AG04449 (cell line): ENCODE results near the gene ZC3H12D.
"Not testable (repeated sequence)": the region's sequence is repeated elsewhere in the genome, so short reads cannot be mapped to it uniquely, and the experiment has no call there.

Experiments
- CTCF ChIA-PET: fragments of 350-600 bp; formaldehyde crosslinking; extraction: SDS; loops from one replicate; lab custom pipeline; 2021; ENCODE audit warnings: antibody characterized with exemption; lab: Yijun Ruan, JAX
- POLR2A ChIA-PET: fragments of 400-600, 350-600 bp; formaldehyde crosslinking; extraction: SDS; loops from one replicate; lab custom pipeline; 2020; ENCODE audit warnings: antibody characterized with exemption, inconsistent platforms; lab: Yijun Ruan, JAX
- DNase-seq: peaks from one replicate; pipeline ENCODE4 v3.0.0-alpha.2; 2010; ENCODE audit warnings: low read depth, low spot score
- H3K4me3 ChIP-seq: 2 replicates; pipeline ENCODE4 v1.5.1; 2011; ENCODE audit warnings: low read depth, mild to moderate bottlenecking, control low read depth, low read length
- CTCF ChIP-seq: IDR thresholded peaks from one replicate; pipeline ENCODE4 v1.5.1; 2011; ENCODE audit warnings: mild to moderate bottlenecking, moderate library complexity, low read length, control low read depth, inconsistent platforms; ENCODE audit not compliant: insufficient read depth; ENCODE audit errors: missing control alignments

Gene ZC3H12D

GRCh38 chr6:149464411-149464810 lies 20.4 kb downstream of the ZC3H12D start:
- CTCF ChIA-PET = interaction anchor here (0.9 to 1.9 kb wide), 4 partner anchors 9 to 436 kb away, joined by 3 to 5 read pairs (median 3); no protein-coding TSS in a partner anchor
- TF ChIP-seq CTCF = no peak
- no peak for DNase-seq
- H3K4me3 ChIP-seq = no peak overlapping the region
- POLR2A ChIA-PET = no interaction called here

DNA sequence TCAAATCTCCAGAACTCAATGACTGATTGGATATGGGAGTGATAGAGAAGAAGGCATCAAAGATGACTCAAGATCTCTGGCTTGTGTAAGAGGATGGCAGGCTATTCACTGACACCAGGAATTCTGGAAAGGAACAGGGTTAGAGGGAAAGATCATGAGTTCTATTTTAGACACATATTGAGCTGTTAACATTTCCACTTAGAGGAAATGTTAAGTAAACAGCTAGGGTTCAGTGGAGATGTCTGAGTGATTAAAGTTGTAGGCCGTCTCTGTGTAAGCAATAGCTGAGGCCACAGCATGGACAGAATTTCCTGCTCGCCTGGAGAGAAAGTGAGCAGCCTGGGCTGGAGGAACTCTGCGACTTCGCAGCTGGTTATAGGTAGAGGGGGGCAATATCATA lies 21.0 kb downstream of the ZC3H12D start:
- no peak for TF ChIP-seq CTCF
- CTCF ChIA-PET = interaction anchor here (0.9 to 1.9 kb wide), 4 partner anchors 8 to 435 kb away, joined by 3 to 5 read pairs (median 3); no protein-coding TSS in a partner anchor
- DNase-seq = no peak
- POLR2A ChIA-PET = no interaction called here
- H3K4me3 ChIP-seq = no peak overlapping the region

GRCh38 chr6:149462712-149463111 lies 22.1 kb downstream of the ZC3H12D start:
- CTCF ChIA-PET = interaction anchor here (2.3 kb wide), 1 partner anchor 55 kb away, joined by 9 read pairs; no protein-coding TSS in a partner anchor
- DNase-seq, H3K4me3 ChIP-seq, POLR2A ChIA-PET: not testable (repeated sequence)

DNA sequence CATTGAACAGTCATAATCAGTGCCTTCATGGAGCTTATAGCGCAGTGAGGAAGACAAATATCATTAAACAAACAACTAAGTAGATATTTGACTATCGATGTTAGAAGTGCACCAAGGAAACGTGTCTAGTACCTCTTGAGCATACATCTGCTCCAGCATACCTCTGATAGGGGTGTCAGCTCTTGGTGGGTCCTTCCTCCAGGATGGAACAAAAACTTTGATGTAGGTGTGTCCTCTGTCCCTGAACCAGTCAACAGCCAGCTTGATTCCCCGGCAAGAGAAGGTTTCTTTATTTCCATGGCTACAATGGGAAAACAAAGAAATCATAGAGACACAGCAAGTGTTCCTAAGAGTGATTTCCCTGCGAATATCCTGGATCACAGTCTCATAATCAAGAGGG lies 23.1 kb downstream of the ZC3H12D start:
- ChIA-PET POLR2A (no interaction called here), CTCF (interaction anchor here (2.3 kb wide), 1 partner anchor 56 kb away, joined by 9 read pairs; no protein-coding TSS in a partner anchor)
- DNase-seq = no peak
- H3K4me3 ChIP-seq = no peak overlapping the region
- no peak for TF ChIP-seq CTCF

GRCh38 chr6:149460249-149460648 lies 24.6 kb downstream of the ZC3H12D start:
- H3K4me3 ChIP-seq, DNase-seq, POLR2A ChIA-PET: not testable (repeated sequence)
- CTCF ChIA-PET = interaction anchor here (1.2 kb wide), 1 partner anchor 57 kb away, joined by 3 read pairs; no protein-coding TSS in a partner anchor

- no peak for TF ChIP-seq CTCF
- DNase-seq = no peak
- no peak overlapping the region for H3K4me3 ChIP-seq
- ChIA-PET CTCF (interaction anchor here (1.2 kb wide), 1 partner anchor 57 kb away, joined by 3 read pairs; no protein-coding TSS in a partner anchor), POLR2A (no interaction called here)
Measured at GRCh38 chr6:149459761-149460160, 25.1 kb downstream of the ZC3H12D start.

DNA sequence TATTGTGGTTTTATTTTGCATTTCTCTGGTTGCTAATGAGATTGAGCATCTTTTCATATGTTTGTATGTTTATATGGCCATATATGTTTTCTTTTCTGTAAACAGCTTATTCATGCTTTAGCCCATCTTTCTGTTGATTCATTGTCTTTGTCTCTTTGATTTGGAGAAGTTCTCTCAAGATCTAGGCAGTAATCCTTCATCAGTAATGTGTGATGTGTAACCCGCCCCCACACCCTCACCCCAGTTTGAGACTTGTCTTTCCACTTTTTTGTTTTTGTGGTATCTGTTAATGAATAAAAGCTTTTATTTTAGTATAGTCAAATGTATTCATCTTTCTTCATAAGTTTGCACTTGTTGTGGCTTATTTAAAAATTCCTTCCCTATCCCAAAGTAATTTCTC lies 26.0 kb downstream of the ZC3H12D start:
- POLR2A ChIA-PET = no interaction called here
- CTCF ChIA-PET = interaction anchor here (1.1 to 1.3 kb wide), 3 partner anchors 9 to 58 kb away, joined by 3 to 4 read pairs (median 3); no protein-coding TSS in a partner anchor
- no peak for TF ChIP-seq CTCF
- DNase-seq = no peak
- no peak overlapping the region for H3K4me3 ChIP-seq
